Natural killer cell (primary cell): ENCODE data around the gene C15orf62. TPM values are rescaled to one million over a fixed set of nuclear protein-coding genes. Genes with fewer than 3 reads are reported as not detected.

Experiments
- ATAC-seq, 3 donors: fragments of 150-1000 bp in 2 of 3; fragments of 200-7000 bp in 1 of 3; cut with Tn5 transposase; 1 replicate in 1 of 3; 2 replicates in 2 of 3; pipeline ENCODE4 v1.10.0; 2021; ENCODE audit warnings: mild to moderate bottlenecking in 2 of 3, moderate library complexity in 2 of 3
- DNase-seq, 2 donors: peaks; one replicate each; pipeline versions ENCODE4 v3.0.0 to v3.0.0-alpha.2; 2013 to 2021; ENCODE audit warnings: mixed read lengths in 1 of 2
- H3K27ac ChIP-seq: one replicate; pipeline ENCODE4 v1.5.1; 2013; ENCODE audit warnings: mild to moderate bottlenecking, low read length
- H3K27me3 ChIP-seq: one replicate; pipeline ENCODE4 v1.6.1; 2013; ENCODE audit warnings: low read length; ENCODE audit not compliant: control insufficient read depth, insufficient read depth
- H3K36me3 ChIP-seq: one replicate; pipeline ENCODE4 v1.6.1; 2013; ENCODE audit warnings: low read length; ENCODE audit not compliant: control insufficient read depth, insufficient read depth
- H3K4me1 ChIP-seq: one replicate; pipeline ENCODE4 v1.6.1; 2013; ENCODE audit warnings: low read length; ENCODE audit not compliant: control insufficient read depth, insufficient read depth
- H3K4me3 ChIP-seq: one replicate; pipeline ENCODE4 v1.5.1; 2013; ENCODE audit warnings: low read length
- H3K9me3 ChIP-seq: one replicate; pipeline ENCODE4 v1.6.1; 2013; ENCODE audit warnings: low read length; ENCODE audit not compliant: control insufficient read depth, insufficient read depth
- H3K27ac Mint-ChIP-seq, 2 donors: one replicate each; pipeline ENCODE4 v1.8.0; 2022; ENCODE audit warnings: mild to moderate bottlenecking in 2 of 2, mixed read lengths in 2 of 2, moderate library complexity in 1 of 2
- H3K27me3 Mint-ChIP-seq, 2 donors: one replicate each; pipeline ENCODE4 v1.8.0; 2022; ENCODE audit warnings: low read depth in 2 of 2, mixed read lengths in 2 of 2
- H3K36me3 Mint-ChIP-seq: one replicate; pipeline ENCODE4 v1.8.0; 2022; ENCODE audit warnings: mixed read lengths
- H3K4me1 Mint-ChIP-seq, 2 donors: one replicate each; pipeline ENCODE4 v1.8.0; 2022; ENCODE audit warnings: mixed read lengths in 2 of 2
- H3K4me3 Mint-ChIP-seq: one replicate; pipeline ENCODE4 v1.8.0; 2022; ENCODE audit warnings: mild to moderate bottlenecking, moderate library complexity, mixed read lengths
- H3K9me3 Mint-ChIP-seq, 2 donors: one replicate each; pipeline ENCODE4 v1.8.0; 2022; ENCODE audit warnings: mixed read lengths in 2 of 2
- CTCF ChIP-seq: fragments of 200-600 bp; IDR thresholded peaks from one replicate; pipeline ENCODE4 v1.8.0; 2022; ENCODE audit warnings: antibody characterized with exemption
- WGBS: methylation state at CpG from one replicate; pipeline ENCODE4 v1.1.7; 2013; ENCODE audit warnings: missing lambda C conversion rate; ENCODE audit not compliant: insufficient coverage; 5-methylcytosine and 5-hydroxymethylcytosine counted together
- intact Hi-C: fragments of 100-400 bp; cut with micrococcal nuclease; formaldehyde crosslinking; loops from one replicate; pipeline ENCODE4 v1.14.2; 2022
- total RNA-seq, 4 donors: library from RNA; stranded (reverse); fragments of 120-200 nt in 1 of 4; gene quantifications; one replicate each; pipeline versions ENCODE4 v1.2.3 to v1.2.4, GENCODE V29; 2013 to 2022

The C15orf62 gene
- total RNA-seq, 3 donors from 2014 or later (not counting 1 experiment from before 2014, with no cell fraction given) = 0.64 to 1.4 (median 0.80) TPM

- 63% methylated on average over 5 of the region's 5 CpGs for WGBS
Measured at GRCh38 chr15:40759961-40760360, 9.8 kb upstream of the C15orf62 start.

GRCh38 chr15:40762919-40763800 lies 6.6 kb upstream of the C15orf62 start:
- H3K27ac ChIP-seq = peak overlapping the region; percentile 71
- H3K27ac Mint-ChIP-seq = peak overlapping the region; percentile 87 to 91
- no peaks in the 10 kb centered on the region for H3K9me3 ChIP-seq
- H3K4me1 ChIP-seq = peaks cover 44% of the 10 kb centered on the region
- peak in 2 of 3 donors; percentile 1 to 3 for ATAC-seq
- H3K9me3 Mint-ChIP-seq = no peaks in the 10 kb centered on the region
- peak overlapping the region; percentile 74 for H3K4me3 ChIP-seq
- no peaks in the 10 kb centered on the region for H3K27me3 ChIP-seq
- TF ChIP-seq CTCF = no peak
- DNase-seq = peak in 1 of 2 donors; percentile 60
- no peaks in the 10 kb centered on the region for H3K27me3 Mint-ChIP-seq
- H3K4me1 Mint-ChIP-seq = peaks cover 19 to 41% of the 10 kb centered on the region in 2 donors
- H3K36me3 Mint-ChIP-seq = no peaks in the 10 kb centered on the region
- intact Hi-C loops = loop anchor here (1.0 kb wide), 1 partner anchor 8 kb away; the partner anchor contains the start of gene RMDN3
- peak overlapping the region; percentile 85 for H3K4me3 Mint-ChIP-seq
- WGBS = 28% methylated on average over 50 of the region's 55 CpGs
- peaks cover 11% of the 10 kb centered on the region for H3K36me3 ChIP-seq

More at GRCh38 chr15:40759961-40760360, 9.8 kb upstream of the C15orf62 start:
- Mint-ChIP-seq H3K4me1 (peaks cover 10 to 36% of the 10 kb centered on the region in 2 donors), H3K27ac (no peak overlapping the region), H3K27me3 (no peaks in the 10 kb centered on the region), H3K4me3 (no peak overlapping the region), H3K36me3 (no peaks in the 10 kb centered on the region), H3K9me3 (no peaks in the 10 kb centered on the region)
- Histone ChIP-seq H3K36me3 (no peaks in the 10 kb centered on the region), H3K4me3 (no peak overlapping the region), H3K9me3 (no peaks in the 10 kb centered on the region), H3K27ac (no peak overlapping the region), H3K27me3 (no peaks in the 10 kb centered on the region), H3K4me1 (peaks cover 30% of the 10 kb centered on the region)
- no peak for TF ChIP-seq CTCF
- intact Hi-C loops = no loop called here
- ATAC-seq (no peak), DNase-seq (no peak)

GRCh38 chr15:40763801-40764628 lies 5.8 kb upstream of the C15orf62 start, which contains the start of gene GCHFR:
GCHFR (plus strand) TSS chr15:40764068; CDS start chr15:40764181, 113 bp downstream.
- Histone ChIP-seq H3K4me3 (peak within 1 kb of the TSS; percentile 74), H3K4me1 (peaks cover 53% of the 10 kb centered on the region), H3K36me3 (peaks cover 14% of the 10 kb centered on the region), H3K9me3 (no peaks in the 10 kb centered on the region), H3K27ac (peak within 1 kb of the TSS; percentile 71), H3K27me3 (no peaks in the 10 kb centered on the region)
- Mint-ChIP-seq H3K27me3 (no peaks in the 10 kb centered on the region), H3K4me1 (peaks cover 28 to 50% of the 10 kb centered on the region in 2 donors), H3K9me3 (no peaks in the 10 kb centered on the region), H3K36me3 (no peaks in the 10 kb centered on the region), H3K27ac (peak within 1 kb of the TSS; percentile 87 to 91), H3K4me3 (peak within 1 kb of the TSS; percentile 85)
- TF ChIP-seq CTCF = peak; percentile 11
- peak; percentile 54 to 81 for DNase-seq
- intact Hi-C loops = loop anchor here (1.0 kb wide), 1 partner anchor 9 kb away; the partner anchor contains the start of gene RMDN3
- ATAC-seq = peak; percentile 53 to 58 (median 58)
- under 1% methylated on average over 75 of the region's 75 CpGs for WGBS
